ENCODE measurements around the gene RITA1. TPM values are rescaled to one million over a fixed set of nuclear protein-coding genes. Genes with fewer than 3 reads are reported as not detected.

Gene RITA1
- total RNA-seq, 1 donor from 2014 or later, result 18.2 TPM

- POLR2A ChIA-PET, result interaction anchor here (0.6 to 5.3 kb wide), 14 partner anchors 11 to 909 kb away, joined by 3 to 43 read pairs (median 7); partner anchors contain the start of genes DDX54, RITA1 and TPCN1
These were observed 12.1 kb downstream of the RITA1 start for GRCh38 chr12:113197518-113198077.

GRCh38 chr12:113198296-113198695 lies 12.8 kb downstream of the RITA1 start:
- TF ChIP-seq CTCF (IDR thresholded peaks at IDR 0.05), result no peak
- Mint-ChIP-seq H3K27ac (peak overlapping the region; percentile 1), H3K9me3 (no peaks in the 10 kb centered on the region), H3K4me1 (peaks cover 27% of the 10 kb centered on the region), H3K36me3 (ENCODE audit: low read depth) (peaks cover 3% of the 10 kb centered on the region), H3K27me3 (no peaks in the 10 kb centered on the region), H3K4me3 (no peak overlapping the region)
- ATAC-seq (ENCODE audit: low read depth) (no peak), DNase-seq (no peak)
- CTCF ChIA-PET, result interaction anchor here (1.5 to 3.8 kb wide), 4 partner anchors 10 to 35 kb away, joined by 5 to 44 read pairs (median 12); a partner anchor contains a TSS
- POLR2A ChIA-PET, result interaction anchor here (1.7 to 5.3 kb wide), 6 partner anchors 10 to 37 kb away, joined by 7 to 43 read pairs (median 32); partner anchors contain the start of genes DDX54, RITA1 and TPCN1
- intact Hi-C loops (cut with micrococcal nuclease), result no loop called here

More at GRCh38 chr12:113197518-113198077, 12.1 kb downstream of the RITA1 start:
- intact Hi-C loops (cut with micrococcal nuclease), result loop anchor here (1.0 to 2.0 kb wide), 7 partner anchors 11 to 715 kb away; partner anchors contain the start of gene SLC8B1
- CTCF ChIA-PET, result interaction anchor here (0.6 to 3.8 kb wide), 9 partner anchors 7 to 265 kb away, joined by 3 to 44 read pairs (median 5); a partner anchor contains a TSS
- no peaks in the 10 kb centered on the region for H3K9me3 Mint-ChIP-seq
- no peak for ATAC-seq (ENCODE audit: low read depth)
- DNase-seq, result no peak
- no peaks in the 10 kb centered on the region for H3K27me3 Mint-ChIP-seq
- peak overlapping the region; percentile 28 for H3K4me3 Mint-ChIP-seq
- TF ChIP-seq CTCF (IDR thresholded peaks at IDR 0.05), result no peak
- H3K4me1 Mint-ChIP-seq, result peaks cover 22% of the 10 kb centered on the region
- H3K36me3 Mint-ChIP-seq (ENCODE audit: low read depth), result peaks cover 6% of the 10 kb centered on the region
- H3K27ac Mint-ChIP-seq, result peak overlapping the region; percentile 61

- intact Hi-C loops (cut with micrococcal nuclease), result no loop called here
- H3K36me3 Mint-ChIP-seq (ENCODE audit: low read depth), result no peaks in the 10 kb centered on the region
- TF ChIP-seq CTCF (IDR thresholded peaks at IDR 0.05), result no peak
- H3K27ac Mint-ChIP-seq, result no peak overlapping the region
- POLR2A ChIA-PET, result interaction anchor here (0.6 to 8.0 kb wide), 7 partner anchors 8 to 574 kb away, joined by 3 to 90 read pairs (median 6); partner anchors contain the start of gene TPCN1
- DNase-seq (no peak), ATAC-seq (ENCODE audit: low read depth) (no peak)
- H3K4me1 Mint-ChIP-seq, result peaks cover 37% of the 10 kb centered on the region
- CTCF ChIA-PET, result interaction anchor here (1.4 to 2.0 kb wide), 3 partner anchors 8 to 33 kb away, joined by 4 to 6 read pairs (median 6); no protein-coding TSS in a partner anchor
- H3K4me3 Mint-ChIP-seq, result no peak overlapping the region
- H3K9me3 Mint-ChIP-seq, result no peaks in the 10 kb centered on the region
- H3K27me3 Mint-ChIP-seq, result no peaks in the 10 kb centered on the region
These were observed 14.7 kb downstream of the RITA1 start for GRCh38 chr12:113200021-113200797.

GRCh38 chr12:113201187-113202177 lies 16.0 kb downstream of the RITA1 start:
- Mint-ChIP-seq H3K27ac (no peak overlapping the region), H3K4me1 (peaks cover 44% of the 10 kb centered on the region)
- CTCF ChIA-PET, result interaction anchor here (2.0 kb wide), 1 partner anchor 28 kb away, joined by 6 read pairs; no protein-coding TSS in a partner anchor

More at GRCh38 chr12:113201187-113202177, 16.0 kb downstream of the RITA1 start:
- Mint-ChIP-seq H3K4me3 (no peak overlapping the region), H3K27me3 (no peaks in the 10 kb centered on the region), H3K9me3 (no peaks in the 10 kb centered on the region), H3K36me3 (ENCODE audit: low read depth) (no peaks in the 10 kb centered on the region)
- no peak for TF ChIP-seq CTCF (IDR thresholded peaks at IDR 0.05)
- no peak for ATAC-seq (ENCODE audit: low read depth)
- POLR2A ChIA-PET, result interaction anchor here (1.4 to 8.0 kb wide), 3 partner anchors 16 to 31 kb away, joined by 6 to 90 read pairs (median 18); partner anchors contain the start of genes DDX54, RITA1 and TPCN1
- no peak for DNase-seq
- intact Hi-C loops (cut with micrococcal nuclease), result no loop called here

All from activated B cell treated with CpG ODN at 0.5 μM for 24 hours (primary cell).